Right renal pelvis (tissue), 4 donors: ENCODE data around the gene RER1. TPM values are rescaled to one million over a fixed set of nuclear protein-coding genes. Genes with fewer than 3 reads are reported as not detected.

Experiments
- DNase-seq, 4 donors: peaks; one replicate each; pipeline ENCODE4 v3.0.0-alpha.2; 2013; ENCODE audit warnings: low read depth in 4 of 4, low spot score in 3 of 4, missing footprints in 1 of 4
- polyA plus RNA-seq, 4 donors: library from polyadenylated mRNA; unstranded; fragments of 120-200 nt; gene quantifications; one replicate each; pipeline ENCODE4 v1.2.1, GENCODE V29; 2013; ENCODE audit not compliant: insufficient read length in 4 of 4

RER1 gene
- polyA plus RNA-seq, 4 donors: 122 to 126 (median 125) TPM

GRCh38 chr1:2404890-2405511, 13.4 kb downstream of the RER1 start:
- no peak for DNase-seq

- DNase-seq: no peak
Measured at GRCh38 chr1:2405588-2406295, 14.1 kb downstream of the RER1 start.

GRCh38 chr1:2406451-2407041, 14.9 kb downstream of the RER1 start:
- no peak for DNase-seq

- DNase-seq: no peak
Measured at GRCh38 chr1:2407166-2407990, 15.7 kb downstream of the RER1 start.

- DNase-seq: no peak
Measured at GRCh38 chr1:2407991-2408275, 16.3 kb downstream of the RER1 start.

GRCh38 chr1:2408456-2408855, 16.8 kb downstream of the RER1 start:
- no peak for DNase-seq

- DNase-seq: no peak
Measured at GRCh38 chr1:2408859-2409276, 17.2 kb downstream of the RER1 start.

- DNase-seq: no peak
Measured at GRCh38 chr1:2409745-2410144, 18.1 kb downstream of the RER1 start.

GRCh38 chr1:2411801-2412394, 20.3 kb downstream of the RER1 start:
- DNase-seq: no peak

GRCh38 chr1:2412395-2412772, 20.7 kb downstream of the RER1 start, which contains the start of gene PEX10:
Gene PEX10, minus strand, starts transcription at chr1:2412564. Its CDS starts 62 bp downstream, at chr1:2412502.
- peak; percentile 88 to 92 (median 90) for DNase-seq

GRCh38 chr1:2412773-2413494, 21.3 kb downstream of the RER1 start:
- DNase-seq: no peak

- no peak for DNase-seq
Measured at GRCh38 chr1:2413495-2414296, 22.1 kb downstream of the RER1 start.

GRCh38 chr1:2414297-2414958, 22.8 kb downstream of the RER1 start:
- peak in 1 of 4 donors; percentile 64 for DNase-seq

GRCh38 chr1:2415337-2415736, 23.7 kb downstream of the RER1 start:
- DNase-seq: no peak

- DNase-seq: no peak
Measured at GRCh38 chr1:2415801-2416208, 24.2 kb downstream of the RER1 start.

- no peak for DNase-seq
Measured at GRCh38 chr1:2416403-2416802, 24.8 kb downstream of the RER1 start.

GRCh38 chr1:2417083-2417832, 25.6 kb downstream of the RER1 start:
- no peak for DNase-seq

GRCh38 chr1:2417833-2418225, 26.2 kb downstream of the RER1 start:
- no peak for DNase-seq
